ENCODE results near the gene SLC7A7. TPM values are rescaled to one million over a fixed set of nuclear protein-coding genes. Genes with fewer than 3 reads are reported as not detected.
A peak's percentile ranks its signal among the peaks of the same experiment; 100 is the strongest.
"Not testable (repeated sequence)": the region's sequence is repeated elsewhere in the genome, so short reads cannot be mapped to it uniquely, and the experiment has no call there.

Gene SLC7A7
- total and polyA plus RNA-seq, 10 donors, result 34.2 to 165 (median 85.8) TPM

DNA sequence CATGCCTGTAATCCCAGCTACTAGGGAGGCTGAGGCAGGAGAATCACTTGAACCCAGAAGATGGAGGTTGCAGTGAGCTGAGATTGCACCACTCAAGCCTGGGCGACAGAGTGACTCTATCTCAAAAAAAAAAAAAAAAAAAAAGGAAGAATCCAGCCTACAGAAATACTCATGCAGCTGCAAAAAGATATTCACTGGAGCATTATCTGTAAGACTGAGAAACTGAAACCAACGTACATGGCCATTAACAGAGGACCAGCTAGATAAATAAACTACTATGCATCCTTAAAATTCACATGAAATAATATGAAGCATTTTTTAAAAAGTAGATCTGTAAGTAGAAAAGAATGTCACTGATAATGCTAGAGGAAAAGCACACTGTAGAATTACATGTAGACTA, 3.5 kb downstream of the SLC7A7 start:
- WGBS, 5 donors, result 24 to 46% (median 35%) methylated on average over 2 of the region's 2 CpGs
- Histone ChIP-seq H3K4me1 (peaks cover 13 to 98% (median 72%) of the 10 kb centered on the region in 6 donors), H3K27ac (peak overlapping the region in 7 of 8 donors; percentile 41 to 92 (median 69)), H3K27me3 (replicated peaks in 1 of 7) (no peaks in the 10 kb centered on the region), H3K4me3 (peak overlapping the region in 5 of 8 donors; percentile 4 to 64 (median 19)), H3K9me3 (no peaks in the 10 kb centered on the region), H3K36me3 (peaks cover 0 to 37% (median 0%) of the 10 kb centered on the region in 6 donors)
- intact Hi-C loops (cut with DNase I; ENCODE audit: low total_unique reads), result no loop called here
- no peak for TF ChIP-seq POLR2AphosphoS5 (IDR thresholded peaks at IDR 0.05)
- no peak for DNase-seq

DNA sequence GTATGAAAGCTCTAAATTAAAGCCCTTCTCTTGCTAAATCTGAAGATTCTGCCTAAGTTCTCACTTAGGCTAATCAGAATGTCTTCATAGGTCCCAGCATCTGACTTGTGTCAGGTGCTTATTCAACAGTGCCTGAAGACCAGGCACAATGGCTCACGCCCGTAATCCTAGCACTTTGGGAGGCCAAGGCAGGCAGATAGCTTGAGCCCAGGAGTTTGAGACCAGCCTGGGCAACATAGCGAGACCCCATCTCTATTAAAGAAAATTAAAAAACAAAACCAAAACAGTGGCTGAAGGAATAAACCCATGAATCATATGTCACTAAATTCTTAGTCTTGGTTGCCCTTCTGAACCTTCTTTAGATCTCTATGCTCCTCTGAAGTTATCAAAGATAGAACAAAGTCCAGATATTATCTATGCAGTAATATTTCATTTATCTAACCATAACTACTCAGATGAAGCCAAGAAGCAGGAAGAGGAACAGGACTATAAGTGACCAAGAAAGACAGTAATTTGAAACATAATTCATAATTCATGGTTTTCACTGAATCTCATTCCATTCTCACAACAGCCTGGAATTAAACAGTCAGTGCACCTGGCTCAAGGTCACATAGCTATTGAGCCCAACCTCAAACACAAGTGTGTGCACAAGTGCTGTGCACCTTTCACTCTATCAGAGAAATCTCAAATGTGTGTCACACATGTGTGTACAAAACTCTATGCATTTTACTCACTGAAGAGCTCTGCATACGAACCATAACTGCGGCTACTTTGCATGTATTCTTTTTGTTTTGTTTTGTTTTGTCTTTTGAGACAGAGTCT, 6.6 kb downstream of the SLC7A7 start:
- 79 to 91% (median 91%) methylated on average over 5 of the region's 5 CpGs for WGBS, 5 donors
- Histone ChIP-seq H3K4me1 (peaks cover 7 to 96% (median 63%) of the 10 kb centered on the region in 6 donors), H3K27ac (peak overlapping the region in 4 of 8 donors; percentile 2 to 54 (median 18)), H3K36me3 (peaks cover 0 to 42% (median 0%) of the 10 kb centered on the region in 6 donors), H3K27me3 (replicated peaks in 1 of 7) (no peaks in the 10 kb centered on the region), H3K9me3 (no peaks in the 10 kb centered on the region), H3K4me3 (no peak overlapping the region)
- DNase-seq, result no peak
- no peak for TF ChIP-seq POLR2AphosphoS5 (IDR thresholded peaks at IDR 0.05)
- no peak for TF ChIP-seq CTCF (IDR thresholded peaks at IDR 0.05 in 8 of 11, conservative IDR thresholded peaks at IDR 0.05 in 3 of 11)
- no peak for TF ChIP-seq POLR2A (IDR thresholded peaks at IDR 0.05)
- intact Hi-C loops (cut with DNase I; ENCODE audit: low total_unique reads), result no loop called here

- 75 to 89% (median 85%) methylated on average over 13 of the region's 13 CpGs for WGBS, 5 donors
- H3K9me3 ChIP-seq, result no peaks in the 10 kb centered on the region
- peaks cover 0 to 34% (median 0%) of the 10 kb centered on the region in 6 donors for H3K36me3 ChIP-seq
- peaks cover 7 to 96% (median 63%) of the 10 kb centered on the region in 6 donors for H3K4me1 ChIP-seq
- intact Hi-C loops (cut with DNase I; ENCODE audit: low total_unique reads), result no loop called here
- no peaks in the 10 kb centered on the region for H3K27me3 ChIP-seq (replicated peaks in 1 of 7)
- DNase-seq, result peak; percentile 9
- no peak for TF ChIP-seq CTCF (IDR thresholded peaks at IDR 0.05 in 8 of 11, conservative IDR thresholded peaks at IDR 0.05 in 3 of 11)
- TF ChIP-seq POLR2A (IDR thresholded peaks at IDR 0.05), result no peak
- TF ChIP-seq POLR2AphosphoS5 (IDR thresholded peaks at IDR 0.05), result no peak
- H3K27ac ChIP-seq, result peak overlapping the region in 2 of 8 donors; percentile 2 to 54
- H3K4me3 ChIP-seq, result no peak overlapping the region
These were observed 7.7 kb downstream of the SLC7A7 start for GRCh38 chr14:22807432-22808087.

DNA sequence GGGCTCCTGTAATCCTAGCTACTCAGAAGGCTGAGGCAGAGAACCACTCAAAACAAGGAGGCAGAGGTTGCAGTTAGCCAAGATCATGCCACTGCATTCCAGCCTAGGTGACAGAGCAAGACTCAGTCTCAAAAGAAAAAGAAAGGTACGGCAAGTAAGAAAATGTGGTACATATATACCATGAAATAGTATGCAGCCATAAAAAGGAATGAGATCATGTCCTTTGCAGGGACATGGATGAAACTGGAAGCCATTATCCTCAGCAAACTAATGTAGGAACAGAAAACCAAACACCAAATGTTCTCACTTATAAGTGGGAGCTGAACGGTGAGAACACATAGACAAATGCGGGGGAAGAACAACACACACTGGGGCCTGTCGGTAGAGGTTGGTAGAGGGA, 10.0 kb downstream of the SLC7A7 start:
- Histone ChIP-seq H3K36me3 (peaks cover 0 to 41% (median 0%) of the 10 kb centered on the region in 6 donors), H3K4me1 (peaks cover 7 to 96% (median 59%) of the 10 kb centered on the region in 6 donors), H3K27ac (peak overlapping the region in 4 of 8 donors; percentile 54 to 79 (median 65))
- intact Hi-C loops (cut with DNase I; ENCODE audit: low total_unique reads); H3K9me3 ChIP-seq; H3K27me3 ChIP-seq (replicated peaks in 1 of 7); H3K4me3 ChIP-seq; DNase-seq: not testable (repeated sequence)
- 85 to 98% (median 94%) methylated on average over 4 of the region's 4 CpGs for WGBS, 5 donors

DNA sequence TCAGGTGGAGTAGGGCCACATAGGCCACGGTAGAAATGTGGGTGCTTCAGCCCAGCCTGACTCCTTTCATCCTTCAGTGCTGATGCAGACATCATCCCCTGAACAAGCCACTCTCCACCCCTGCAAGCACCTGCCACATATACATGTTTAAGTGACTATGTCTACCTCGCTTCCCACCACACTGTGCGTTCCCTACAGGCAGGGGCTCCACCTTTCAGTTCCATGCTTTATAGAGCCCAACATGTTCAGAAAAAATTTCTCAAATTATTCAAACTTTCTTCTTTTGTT, 11.6 kb downstream of the SLC7A7 start:
- TF ChIP-seq POLR2AphosphoS5 (IDR thresholded peaks at IDR 0.05), result no peak
- no peak for TF ChIP-seq CTCF (IDR thresholded peaks at IDR 0.05 in 8 of 11, conservative IDR thresholded peaks at IDR 0.05 in 3 of 11)
- no peak for TF ChIP-seq POLR2A (IDR thresholded peaks at IDR 0.05)
- intact Hi-C loops (cut with DNase I; ENCODE audit: low total_unique reads), result no loop called here
- peak; percentile 66 for DNase-seq
- Histone ChIP-seq H3K27me3 (replicated peaks in 1 of 7) (no peaks in the 10 kb centered on the region), H3K27ac (peak overlapping the region in 5 of 8 donors; percentile 32 to 79 (median 62)), H3K4me1 (peaks cover 7 to 91% (median 54%) of the 10 kb centered on the region in 6 donors), H3K4me3 (peak overlapping the region in 1 of 8 donors; percentile 35), H3K36me3 (peaks cover 0 to 27% (median 0%) of the 10 kb centered on the region in 6 donors), H3K9me3 (no peaks in the 10 kb centered on the region)
- WGBS, 5 donors, result 71 to 87% (median 83%) methylated on average over 3 of the region's 3 CpGs

All from spleen (tissue), 11 donors.